Transverse colon (tissue), 4 donors: ENCODE data around the gene ITM2C. TPM values are rescaled to one million over a fixed set of nuclear protein-coding genes. Genes with fewer than 3 reads are reported as not detected.
A peak's percentile ranks its signal among the peaks of the same experiment; 100 is the strongest.

Experiments
- DNase-seq: peaks from one replicate; pipeline ENCODE4 v3.0.0-alpha.2; 2019
- H3K27ac ChIP-seq, 4 donors: fragments of 200-600 bp; sonication (generic); 2 replicates each; pipeline ENCODE4 v1.5.1; 2016 to 2018; ENCODE audit warnings: inconsistent platforms in 4 of 4
- H3K27me3 ChIP-seq: fragments of 200-600 bp; sonication (generic); 2 replicates; pipeline ENCODE4 v1.5.1; 2017; ENCODE audit warnings: inconsistent platforms
- H3K36me3 ChIP-seq, 4 donors: fragments of 200-600 bp; sonication (generic); 2 replicates each; pipeline ENCODE4 v1.5.1; 2017 to 2019; ENCODE audit warnings: inconsistent platforms in 4 of 4
- H3K4me1 ChIP-seq, 4 donors: fragments of 200-600 bp; sonication (generic); 2 replicates each; pipeline ENCODE4 v1.5.1; 2017 to 2020; ENCODE audit warnings: inconsistent platforms in 4 of 4
- H3K4me3 ChIP-seq, 4 donors: fragments of 200-600 bp; sonication (generic); 1 replicate in 1 of 4; 2 replicates in 3 of 4; pipeline versions ENCODE4 v1.5.1 to v1.6.1; 2017 to 2019; ENCODE audit warnings: inconsistent platforms in 4 of 4
- H3K9me3 ChIP-seq, 2 donors: fragments of 200-600 bp; sonication (generic); 2 replicates each; pipeline ENCODE4 v1.5.1; 2017 to 2019; ENCODE audit warnings: inconsistent platforms in 2 of 2
- CTCF ChIP-seq, 5 experiments: fragments of 200-600 bp in 3 of 5; fragments of 450-650 bp in 2 of 5; sonication (generic) in 3 of 5; IDR thresholded peaks; 1 replicate in 2 of 5; 2 replicates in 3 of 5; pipeline ENCODE4 v1.5.1; 2016 to 2017; ENCODE audit warnings: antibody characterized with exemption in 5 of 5, inconsistent platforms in 3 of 5, mild to moderate bottlenecking in 2 of 5, moderate library complexity in 1 of 5
- EP300 ChIP-seq: sonication (generic); formaldehyde crosslinking; IDR thresholded peaks from one replicate; pipeline ENCODE4 v1.6.1; 2017; ENCODE audit warnings: antibody characterized with exemption, low read depth
- POLR2A ChIP-seq: fragments of 450-650 bp; IDR thresholded peaks from one replicate; pipeline ENCODE4 v1.6.1; 2016; ENCODE audit warnings: antibody characterized with exemption, mild to moderate bottlenecking, moderate library complexity
- POLR2AphosphoS5 ChIP-seq, 3 donors: sonication (generic); formaldehyde crosslinking; IDR thresholded peaks; one replicate each; pipeline ENCODE4 v1.6.1; 2016; ENCODE audit warnings: antibody characterized with exemption in 3 of 3
- WGBS, 2 donors: methylation state at CpG; one replicate each; pipeline ENCODE4 v1.1.5; 2018; ENCODE audit warnings: low coverage in 1 of 2; 5-methylcytosine and 5-hydroxymethylcytosine counted together
- in situ Hi-C, 4 donors: fragments of 200-750 bp; cut with MboI; loops; one replicate each; pipeline versions ENCODE4 v1.15.0 to v1.15.1; 2017; ENCODE audit warnings: low sequenced_read_pairs in 3 of 4, low pct_ligation_motif_present in 1 of 4, low pct_unique_long_range_greater_than_20kb in 1 of 4
- intact Hi-C: fragments of 100-400 bp; cut with DNase I; formaldehyde crosslinking; loops from one replicate; pipeline ENCODE4 v1.15.1; 2023; ENCODE audit warnings: low total_unique reads
- total RNA-seq, 4 donors: library from RNA; depleted of rRNA; stranded (reverse); fragments of >200 nt; gene quantifications; one replicate each; pipeline ENCODE4 v1.1.0, GENCODE V29; 2016

Gene ITM2C
- total RNA-seq, 4 donors from 2014 or later: 911 to 2,535 (median 1,776) TPM

DNA sequence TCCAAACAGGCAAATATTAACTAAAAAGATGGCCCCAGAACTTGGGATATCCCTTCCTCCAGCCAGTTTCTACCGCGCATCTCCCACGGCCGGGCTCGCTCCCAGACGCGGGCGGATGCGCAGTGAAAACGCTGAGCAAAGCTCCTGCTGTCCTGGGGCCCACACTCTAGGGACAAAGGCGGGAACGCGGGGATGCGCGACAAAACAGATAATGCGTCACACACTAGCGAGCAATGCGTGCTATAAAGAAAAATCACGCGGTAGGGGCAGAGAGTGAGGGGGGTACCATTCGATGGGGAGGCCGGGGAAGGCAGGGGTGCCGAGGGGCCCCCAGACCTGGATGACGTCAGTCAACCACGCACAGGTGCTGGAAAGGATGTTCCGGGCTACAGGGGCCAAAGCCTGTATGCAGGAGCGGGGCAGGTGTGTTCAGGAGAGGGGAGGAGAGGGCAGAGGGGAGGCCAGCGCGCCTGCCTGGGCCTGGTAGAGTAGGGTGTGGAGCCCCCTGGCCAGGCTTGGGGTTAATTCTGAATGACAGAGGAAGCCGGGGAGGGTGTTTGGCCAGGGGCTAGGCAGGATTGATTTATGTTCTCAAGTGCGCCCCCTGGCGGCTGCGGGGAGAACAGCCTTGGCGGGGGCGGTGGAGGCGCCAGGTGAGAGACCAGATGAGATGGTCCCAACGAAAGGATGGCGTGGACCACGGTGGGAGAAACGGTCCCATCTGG, 14.9 kb upstream of the ITM2C start:
- H3K9me3 ChIP-seq: no peaks in the 10 kb centered on the region
- no peak overlapping the region for H3K4me3 ChIP-seq
- intact Hi-C loops (loop anchor here (5.0 kb wide), 1 partner anchor 138 kb away; no protein-coding TSS in a partner anchor), in situ Hi-C loops (loop anchor here in 2 of 4 donors (10.0 to 25.0 kb wide), 3 partner anchors 55 to 588 kb away; no protein-coding TSS in a partner anchor)
- H3K4me1 ChIP-seq: peaks cover 0 to 8% (median 7%) of the 10 kb centered on the region in 4 donors
- peaks cover 11% of the 10 kb centered on the region for H3K27me3 ChIP-seq
- H3K36me3 ChIP-seq: no peaks in the 10 kb centered on the region
- DNase-seq: peak; percentile 61
- no peak overlapping the region for H3K27ac ChIP-seq
- WGBS, 2 donors: 77% methylated on average over 29 to 40 of the region's 40 CpGs
- TF ChIP-seq EP300 (no peak), POLR2AphosphoS5 (IDR thresholded peaks at IDR 0.05) (no peak), CTCF (IDR thresholded peaks at IDR 0.05) (peak; percentile 71 to 83 (median 78)), POLR2A (no peak)

GRCh38 chr2:230850358-230850658, 14.4 kb upstream of the ITM2C start:
- WGBS, 2 donors: 55 to 78% methylated on average over 4 to 7 of the region's 7 CpGs
- TF ChIP-seq EP300 (no peak), POLR2AphosphoS5 (IDR thresholded peaks at IDR 0.05) (no peak), CTCF (IDR thresholded peaks at IDR 0.05) (no peak), POLR2A (no peak)
- H3K27ac ChIP-seq: no peak overlapping the region
- DNase-seq: no peak
- no peaks in the 10 kb centered on the region for H3K9me3 ChIP-seq
- peaks cover 11% of the 10 kb centered on the region for H3K27me3 ChIP-seq
- no peaks in the 10 kb centered on the region for H3K36me3 ChIP-seq
- in situ Hi-C loops: loop anchor here in 1 of 4 donors (10.0 kb wide), 1 partner anchor 64 kb away; no protein-coding TSS in a partner anchor
- H3K4me1 ChIP-seq: peaks cover 0 to 8% (median 7%) of the 10 kb centered on the region in 4 donors
- H3K4me3 ChIP-seq: no peak overlapping the region
- intact Hi-C loops: no loop called here

DNA sequence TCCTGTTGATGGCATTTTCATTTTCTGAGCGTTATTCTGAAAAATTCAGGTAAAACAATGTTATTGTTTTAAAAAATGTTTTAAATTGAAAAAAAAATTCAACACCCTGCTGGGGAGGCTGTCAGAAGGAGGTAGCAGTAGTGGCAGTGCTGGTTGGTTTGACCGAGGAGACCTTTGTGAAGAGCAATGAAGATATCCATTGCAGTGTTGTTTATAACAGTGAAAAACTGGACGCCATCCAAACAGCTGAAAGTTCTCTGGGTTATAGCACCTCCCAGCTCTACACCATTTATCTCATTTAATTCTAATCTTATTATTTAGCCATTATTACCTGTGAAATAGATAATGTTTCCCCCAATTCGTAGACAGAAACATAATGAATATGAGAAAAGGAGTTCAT, 12.6 kb upstream of the ITM2C start:
- in situ Hi-C loops: loop anchor here in 1 of 4 donors (10.0 kb wide), 1 partner anchor 63 kb away; no protein-coding TSS in a partner anchor
- 73 to 75% methylated on average over 4 of the region's 4 CpGs for WGBS, 2 donors
- peaks cover 0 to 8% (median 7%) of the 10 kb centered on the region in 4 donors for H3K4me1 ChIP-seq
- DNase-seq: no peak
- H3K27me3 ChIP-seq: peaks cover 23% of the 10 kb centered on the region
- H3K4me3 ChIP-seq: no peak overlapping the region
- no peak overlapping the region for H3K27ac ChIP-seq
- TF ChIP-seq POLR2AphosphoS5 (IDR thresholded peaks at IDR 0.05) (no peak), EP300 (no peak)
- no peaks in the 10 kb centered on the region for H3K9me3 ChIP-seq
- intact Hi-C loops: no loop called here
- H3K36me3 ChIP-seq: no peaks in the 10 kb centered on the region

DNA sequence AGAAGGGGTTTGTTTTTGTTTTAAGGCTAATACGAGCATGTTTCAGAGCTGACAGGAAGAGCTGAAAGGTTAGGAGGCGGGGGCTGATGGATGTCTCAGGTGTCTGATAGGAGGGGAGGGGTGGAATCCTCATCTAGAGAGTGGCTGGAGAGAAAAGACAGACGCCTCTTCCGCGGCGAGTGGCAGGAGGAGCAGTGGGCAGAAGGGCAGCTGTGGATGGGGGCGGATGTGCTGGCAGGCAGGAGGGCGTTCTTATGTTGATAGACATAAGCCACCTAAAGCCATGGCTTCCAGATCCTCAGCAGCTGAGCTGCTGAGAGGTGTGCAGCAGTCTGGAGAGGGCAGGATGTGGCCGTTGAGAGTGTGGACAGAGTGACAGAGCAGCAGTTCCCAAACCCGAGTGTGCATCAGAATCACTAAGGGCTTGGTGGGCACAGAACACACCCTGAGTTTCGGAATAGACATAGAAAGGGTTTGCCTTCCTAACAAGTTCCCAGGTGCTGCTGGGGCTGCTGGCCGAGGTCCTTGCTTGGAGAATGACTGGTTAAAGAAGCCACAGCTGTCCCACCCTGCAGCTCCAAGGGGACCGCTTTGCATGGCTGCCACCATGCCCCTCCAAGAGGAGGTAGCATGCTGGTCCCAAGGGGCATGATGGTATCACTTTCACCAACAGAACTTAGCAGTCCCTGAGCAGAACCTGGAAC, 3.0 kb upstream of the ITM2C start:
- intact Hi-C loops: no loop called here

More for the DNA sequence above, 3.0 kb upstream of the ITM2C start:
- no peaks in the 10 kb centered on the region for H3K36me3 ChIP-seq
- no peak overlapping the region for H3K4me3 ChIP-seq
- in situ Hi-C loops: loop anchor here in 1 of 4 donors (5.0 kb wide), 1 partner anchor 46 kb away; no protein-coding TSS in a partner anchor
- H3K4me1 ChIP-seq: peaks cover 0 to 15% (median 8%) of the 10 kb centered on the region in 4 donors
- no peak for DNase-seq
- WGBS, 2 donors: 46 to 59% methylated on average over 9 to 13 of the region's 13 CpGs
- no peak for TF ChIP-seq EP300
- no peak for TF ChIP-seq POLR2AphosphoS5 (IDR thresholded peaks at IDR 0.05)
- TF ChIP-seq POLR2A: no peak
- TF ChIP-seq CTCF (IDR thresholded peaks at IDR 0.05): no peak
- H3K9me3 ChIP-seq: no peaks in the 10 kb centered on the region
- H3K27me3 ChIP-seq: peaks cover 11% of the 10 kb centered on the region
- H3K27ac ChIP-seq: no peak overlapping the region
